HG02870 (cell line): Measurements from ENCODE around the gene FAM32A.

Source experiments
- ATAC-seq: cut with Tn5 transposase; IDR thresholded peaks from one replicate; pipeline ENCODE4 v1.9.1; 2021; ENCODE audit warnings: mild to moderate bottlenecking, moderate library complexity; ENCODE audit not compliant: unreplicated experiment

Gene FAM32A

GRCh38 chr19:16200038-16201010, 15.1 kb downstream of the FAM32A start:
- ATAC-seq, result no peak

- no peak for ATAC-seq
Measured at GRCh38 chr19:16201011-16201391, 15.8 kb downstream of the FAM32A start.

GRCh38 chr19:16202320-16203255, 17.4 kb downstream of the FAM32A start:
- ATAC-seq, result no peak

GRCh38 chr19:16203256-16204004, 18.2 kb downstream of the FAM32A start:
- ATAC-seq, result no peak

- ATAC-seq, result no peak
Measured at GRCh38 chr19:16204005-16204294, 18.7 kb downstream of the FAM32A start.

GRCh38 chr19:16205205-16206045, 20.2 kb downstream of the FAM32A start:
- ATAC-seq, result no peak

GRCh38 chr19:16206046-16206605, 20.9 kb downstream of the FAM32A start:
- ATAC-seq, result no peak

- no peak for ATAC-seq
Measured at GRCh38 chr19:16206637-16207036, 21.4 kb downstream of the FAM32A start.

GRCh38 chr19:16207063-16207462, 21.9 kb downstream of the FAM32A start:
- ATAC-seq, result no peak

GRCh38 chr19:16207490-16208025, 22.3 kb downstream of the FAM32A start:
- ATAC-seq, result no peak

- ATAC-seq, result no peak
Measured at GRCh38 chr19:16208064-16208759, 23.0 kb downstream of the FAM32A start.

GRCh38 chr19:16208847-16209665, 23.8 kb downstream of the FAM32A start:
- ATAC-seq, result no peak

- no peak for ATAC-seq
Measured at GRCh38 chr19:16210168-16210567, 25.0 kb downstream of the FAM32A start.

- no peak for ATAC-seq
Measured at GRCh38 chr19:16213076-16213475, 27.9 kb downstream of the FAM32A start.

GRCh38 chr19:16216744-16217670, 31.8 kb downstream of the FAM32A start:
- no peak for ATAC-seq

- ATAC-seq, result no peak
Measured at GRCh38 chr19:16217716-16218451, 32.7 kb downstream of the FAM32A start.
